ENCODE measurements around the gene ORC2.

The ORC2 gene

GRCh38 chr2:200944467-200945394, 18.7 kb downstream of the ORC2 start:
- DNase-seq (ENCODE audit: low read depth) = peak; percentile 32
- no peak overlapping the region for H3K4me3 ChIP-seq (ENCODE audit: control insufficient read depth, low read depth, low read length)
- no peak for TF ChIP-seq CTCF (IDR thresholded peaks at IDR 0.05; ENCODE audit: control insufficient read depth, insufficient read depth, low read depth, low read length, missing control alignments)

DNA sequence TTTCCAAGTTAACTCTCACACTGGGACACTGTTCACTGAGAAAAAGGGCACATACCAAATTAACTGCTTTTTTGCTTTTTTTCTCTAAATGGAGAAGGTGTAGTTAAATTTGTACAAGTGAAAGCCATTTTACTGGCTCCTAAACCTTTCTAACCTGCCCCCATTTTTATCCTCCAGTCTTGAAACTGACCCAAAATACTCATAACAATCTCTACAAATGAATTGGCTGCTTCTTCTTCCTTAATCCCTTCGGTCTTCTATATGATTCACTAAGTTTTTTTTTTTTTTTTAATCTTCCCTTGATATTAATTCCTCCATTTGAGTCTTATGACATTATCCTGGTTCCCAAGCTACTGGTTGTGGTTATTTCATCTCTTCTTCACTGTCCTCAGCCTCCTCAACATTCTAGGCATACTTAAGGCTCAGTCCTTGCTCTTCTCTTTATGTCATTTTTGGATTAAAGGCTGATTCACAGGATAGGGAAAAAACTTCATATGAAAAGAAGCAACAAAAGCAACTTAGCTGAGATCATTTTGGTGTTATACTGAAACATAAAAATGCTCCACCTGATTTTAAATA, 19.8 kb downstream of the ORC2 start:
- no peak overlapping the region for H3K4me3 ChIP-seq (ENCODE audit: control insufficient read depth, low read depth, low read length)

GRCh38 chr2:200939832-200940231, 23.6 kb downstream of the ORC2 start:
- TF ChIP-seq CTCF (IDR thresholded peaks at IDR 0.05; ENCODE audit: control insufficient read depth, insufficient read depth, low read depth, low read length, missing control alignments) = no peak
- no peak for DNase-seq (ENCODE audit: low read depth)
- no peak overlapping the region for H3K4me3 ChIP-seq (ENCODE audit: control insufficient read depth, low read depth, low read length)

More for the DNA sequence above, 19.8 kb downstream of the ORC2 start:
- no peak for DNase-seq (ENCODE audit: low read depth)
- TF ChIP-seq CTCF (IDR thresholded peaks at IDR 0.05; ENCODE audit: control insufficient read depth, insufficient read depth, low read depth, low read length, missing control alignments) = no peak

DNA sequence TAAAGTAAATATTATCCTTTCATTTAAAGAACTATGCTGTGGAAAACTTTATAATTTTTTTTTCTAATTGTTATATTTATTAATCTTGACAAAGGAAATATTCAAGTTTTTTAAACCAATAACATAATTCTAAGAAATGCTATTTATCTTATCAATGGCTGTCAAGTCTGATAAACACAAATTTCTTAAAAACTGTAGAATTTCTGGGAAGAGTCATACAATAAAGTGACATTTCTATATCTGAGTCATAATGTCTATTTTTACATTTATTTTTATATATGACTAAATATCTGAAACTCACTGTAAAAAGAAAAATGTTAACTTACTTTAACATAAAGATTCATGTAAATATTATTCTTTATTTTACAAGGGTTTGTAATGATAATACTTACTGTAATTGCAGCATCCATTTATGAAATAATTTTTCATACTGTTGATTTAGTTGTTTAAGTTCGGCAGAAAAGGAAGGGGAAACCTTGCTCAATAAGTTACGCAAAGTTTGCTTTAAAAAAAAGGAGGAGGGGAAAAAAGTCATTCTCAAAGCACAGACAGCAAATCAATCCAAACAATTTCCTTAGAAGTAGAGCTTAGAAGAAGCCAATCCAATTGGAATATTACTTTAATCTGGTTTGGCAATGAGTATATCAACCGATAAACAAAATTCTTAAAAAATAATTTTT, 32.4 kb downstream of the ORC2 start:
- no peak for TF ChIP-seq CTCF (IDR thresholded peaks at IDR 0.05; ENCODE audit: control insufficient read depth, insufficient read depth, low read depth, low read length, missing control alignments)
- DNase-seq (ENCODE audit: low read depth) = no peak
- no peak overlapping the region for H3K4me3 ChIP-seq (ENCODE audit: control insufficient read depth, low read depth, low read length)

GRCh38 chr2:200929334-200930249, 33.9 kb downstream of the ORC2 start:
- TF ChIP-seq CTCF (IDR thresholded peaks at IDR 0.05; ENCODE audit: control insufficient read depth, insufficient read depth, low read depth, low read length, missing control alignments) = no peak
- no peak overlapping the region for H3K4me3 ChIP-seq (ENCODE audit: control insufficient read depth, low read depth, low read length)
- DNase-seq (ENCODE audit: low read depth) = no peak

DNA sequence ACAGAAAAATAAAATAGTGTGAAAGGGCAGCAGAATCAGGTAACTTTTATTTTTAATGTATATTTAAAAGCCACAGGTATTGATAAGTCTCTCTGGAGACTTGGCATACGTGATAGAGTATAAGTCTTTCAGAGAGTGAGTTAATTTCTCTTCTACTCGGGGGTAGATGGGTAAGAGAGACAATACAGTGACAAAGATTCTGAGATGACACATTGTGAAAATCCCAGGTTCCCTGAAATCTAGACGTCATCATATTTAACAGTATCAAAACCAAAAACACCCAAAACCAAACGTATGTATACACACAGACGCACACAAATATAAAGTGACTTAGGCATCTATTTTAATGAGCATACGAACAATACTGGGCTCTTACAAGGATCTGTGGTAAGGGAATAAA, 41.0 kb downstream of the ORC2 start:
- H3K4me3 ChIP-seq (ENCODE audit: control insufficient read depth, low read depth, low read length) = no peak overlapping the region
- TF ChIP-seq CTCF (IDR thresholded peaks at IDR 0.05; ENCODE audit: control insufficient read depth, insufficient read depth, low read depth, low read length, missing control alignments) = no peak
- no peak for DNase-seq (ENCODE audit: low read depth)
